SK-N-SH (cell line): Measurements from ENCODE around the gene PTPRB.

ENCODE experiments used
- CTCF ChIP-seq: fragments of 200-600 bp; sonication (generic); IDR thresholded peaks from 2 replicates; pipeline ENCODE4 v1.6.1; 2017; ENCODE audit warnings: antibody characterized with exemption, mild to moderate bottlenecking, moderate library complexity
- FOSL2 ChIP-seq: IDR thresholded peaks from 2 replicates; pipeline ENCODE4 v1.4.0; 2012; ENCODE audit warnings: low read depth, mild to moderate bottlenecking, moderate library complexity, borderline replicate concordance
- GABPA ChIP-seq: IDR thresholded peaks from 2 replicates; pipeline ENCODE4 v1.4.0; 2012; ENCODE audit warnings: low read depth, mild to moderate bottlenecking
- RCOR1 ChIP-seq: fragments of 150-350 bp; IDR thresholded peaks from 2 replicates; pipeline ENCODE4 v1.6.1; 2017; ENCODE audit warnings: antibody characterized with exemption, low read length
- REST ChIP-seq: IDR thresholded peaks from 2 replicates; pipeline ENCODE4 v1.6.1; 2012; ENCODE audit warnings: mild to moderate bottlenecking, low read depth, low read length, moderate library complexity
- SIN3A ChIP-seq: IDR thresholded peaks from 2 replicates; pipeline ENCODE4 v1.6.1; 2012; ENCODE audit warnings: low read depth, mild to moderate bottlenecking, low read length, moderate library complexity, borderline replicate concordance
- USF2 ChIP-seq: fragments of 150-350 bp; IDR thresholded peaks from 2 replicates; pipeline ENCODE4 v1.6.1; 2017; ENCODE audit warnings: antibody characterized with exemption, low read length, low read depth, borderline replicate concordance
- ZBTB33 ChIP-seq: IDR thresholded peaks from 2 replicates; pipeline ENCODE4 v1.4.0; 2012; ENCODE audit warnings: low read depth, borderline replicate concordance

- no peak for TF ChIP-seq USF2
- TF ChIP-seq GABPA, result no peak
- TF ChIP-seq CTCF, result no peak
- no peak for TF ChIP-seq ZBTB33
- TF ChIP-seq RCOR1, result no peak
- no peak for TF ChIP-seq SIN3A
- peak; percentile 35; the same call in 1 of the 2 replicates for TF ChIP-seq FOSL2
- TF ChIP-seq REST, result no peak
Measured at GRCh38 chr12:70648831-70649230, 11.6 kb upstream of the PTPRB start.
